Measurements from ENCODE around the gene MOCS2. TPM values are rescaled to one million over a fixed set of nuclear protein-coding genes. Genes with fewer than 3 reads are reported as not detected.

Gene MOCS2
- total and polyA plus RNA-seq, 9 of the 15 experiments (the other 6 are each of a cell fraction or from before 2014, with no cell fraction given) = 33.0 to 74.5 (median 48.4) TPM

GRCh38 chr5:53118879-53119278 lies 9.3 kb upstream of the MOCS2 start (continued):
- TF ChIP-seq CUX1 (CRISPR knock-in tag; IDR thresholded peaks at IDR 0.05) = no peak
- TF ChIP-seq STAT5A (IDR thresholded peaks at IDR 0.05; ENCODE audit: borderline replicate concordance, low read length) = peak; percentile 60; the same call in 1 of the 2 replicates
- TF ChIP-seq EP300 (IDR thresholded peaks at IDR 0.05; ENCODE audit: low read length) = peak; percentile 90
- peak; percentile 39; the same call in 1 of the 2 replicates for TF ChIP-seq SOX6 (IDR thresholded peaks at IDR 0.05)
- TF ChIP-seq CREB5 (CRISPR knock-in tag; IDR thresholded peaks at IDR 0.05) = no peak
- TF ChIP-seq DPF2 (IDR thresholded peaks at IDR 0.05) = peak; percentile 83
- TF ChIP-seq PKNOX1 (IDR thresholded peaks at IDR 0.05) = peak; percentile 88
- no peak for TF ChIP-seq FOXO4 (CRISPR knock-in tag; IDR thresholded peaks at IDR 0.05)
- 0 out of 2 replicates have a peak, but pooled peaks have one; percentile 5 for TF ChIP-seq NFRKB (IDR thresholded peaks at IDR 0.05; ENCODE audit: low read depth)
- TF ChIP-seq ZNF609 (CRISPR knock-in tag; IDR thresholded peaks at IDR 0.05; ENCODE audit: borderline replicate concordance) = no peak
- no peak for TF ChIP-seq ZNF79 (CRISPR knock-in tag; IDR thresholded peaks at IDR 0.05; ENCODE audit: low read depth)
- peak; percentile 49; the same call in 1 of the 2 replicates for TF ChIP-seq CTBP1 (IDR thresholded peaks at IDR 0.05; ENCODE audit: borderline replicate concordance)
- TF ChIP-seq ZBTB2 (IDR thresholded peaks at IDR 0.05) = peak; percentile 57; the same call in 1 of the 2 replicates

Measured in K562 (cell line).